Thoracic aorta (tissue), 2 donors: ENCODE results near the gene ALDH3A1. TPM values are rescaled to one million over a fixed set of nuclear protein-coding genes. Genes with fewer than 3 reads are reported as not detected.
A peak's percentile ranks its signal among the peaks of the same experiment; 100 is the strongest.

Source experiments
- ATAC-seq: fragments of 150-250 bp; one replicate; pipeline ENCODE4 v1.8.0; 2017; ENCODE audit warnings: low read depth; ENCODE audit not compliant: insufficient number of reproducible peaks, low FRiP score
- DNase-seq: peaks from one replicate; pipeline ENCODE4 v3.0.0-alpha.2; 2020; ENCODE audit warnings: low spot score
- H3K27ac ChIP-seq, 2 donors: fragments of 200-600 bp; sonication (generic); 1 replicate in 1 of 2; 2 replicates in 1 of 2; pipeline ENCODE4 v1.5.1; 2016; ENCODE audit warnings: mild to moderate bottlenecking in 2 of 2, moderate library complexity in 2 of 2
- H3K27me3 ChIP-seq: fragments of 200-600 bp; sonication (generic); replicated peaks from 2 replicates; pipeline ENCODE4 v1.6.0; 2016; ENCODE audit warnings: mild to moderate bottlenecking; ENCODE audit not compliant: insufficient read depth
- H3K36me3 ChIP-seq: fragments of 200-600 bp; sonication (generic); one replicate; pipeline ENCODE4 v1.5.1; 2016
- H3K4me1 ChIP-seq, 2 donors: fragments of 200-600 bp; sonication (generic); 1 replicate in 1 of 2; 2 replicates in 1 of 2; pipeline versions ENCODE4 v1.5.1 to v1.6.0; 2016; ENCODE audit warnings: low read depth in 2 of 2, mild to moderate bottlenecking in 1 of 2; ENCODE audit not compliant: control insufficient read depth in 1 of 2
- H3K4me3 ChIP-seq: fragments of 200-600 bp; sonication (generic); 2 replicates; pipeline ENCODE4 v1.5.1; 2016; ENCODE audit warnings: mild to moderate bottlenecking
- H3K9me3 ChIP-seq: fragments of 200-600 bp; sonication (generic); 2 replicates; pipeline ENCODE4 v1.5.1; 2016
- CTCF ChIP-seq: fragments of 200-600 bp; sonication (generic); IDR thresholded peaks from one replicate; pipeline ENCODE4 v1.5.1; 2019; ENCODE audit warnings: antibody characterized with exemption
- total RNA-seq, 2 donors: library from RNA; depleted of rRNA; stranded (reverse); fragments of >200 nt; gene quantifications; one replicate each; pipeline versions ENCODE4 v1.1.0 to v1.2.3, GENCODE V29; 2016

The ALDH3A1 gene
- total RNA-seq, 2 donors from 2014 or later = 3.2 to 21.2 TPM

GRCh38 chr17:19756546-19756945 lies 8.4 kb upstream of the ALDH3A1 start:
- H3K27me3 ChIP-seq = no peaks in the 10 kb centered on the region
- ATAC-seq = no peak

GRCh38 chr17:19755821-19756510 lies 7.9 kb upstream of the ALDH3A1 start:
- Histone ChIP-seq H3K4me3 (no peak overlapping the region), H3K27ac (no peak overlapping the region), H3K9me3 (no peaks in the 10 kb centered on the region), H3K36me3 (no peaks in the 10 kb centered on the region), H3K27me3 (no peaks in the 10 kb centered on the region), H3K4me1 (peaks cover 15 to 29% of the 10 kb centered on the region in 2 donors)
- DNase-seq (no peak), ATAC-seq (no peak)
- no peak for TF ChIP-seq CTCF

More at GRCh38 chr17:19756546-19756945, 8.4 kb upstream of the ALDH3A1 start:
- Histone ChIP-seq H3K9me3 (no peaks in the 10 kb centered on the region), H3K36me3 (no peaks in the 10 kb centered on the region), H3K4me1 (peaks cover 15 to 29% of the 10 kb centered on the region in 2 donors), H3K4me3 (no peak overlapping the region), H3K27ac (no peak overlapping the region)
- no peak for DNase-seq
- no peak for TF ChIP-seq CTCF

- TF ChIP-seq CTCF = no peak
- ATAC-seq (no peak), DNase-seq (no peak)
- Histone ChIP-seq H3K4me1 (peaks cover 15 to 29% of the 10 kb centered on the region in 2 donors), H3K4me3 (no peak overlapping the region), H3K9me3 (no peaks in the 10 kb centered on the region), H3K36me3 (no peaks in the 10 kb centered on the region), H3K27me3 (no peaks in the 10 kb centered on the region), H3K27ac (peak overlapping the region in 1 of 2 donors; percentile 99)
Observed at GRCh38 chr17:19755392-19755791, 7.3 kb upstream of the ALDH3A1 start.

DNA sequence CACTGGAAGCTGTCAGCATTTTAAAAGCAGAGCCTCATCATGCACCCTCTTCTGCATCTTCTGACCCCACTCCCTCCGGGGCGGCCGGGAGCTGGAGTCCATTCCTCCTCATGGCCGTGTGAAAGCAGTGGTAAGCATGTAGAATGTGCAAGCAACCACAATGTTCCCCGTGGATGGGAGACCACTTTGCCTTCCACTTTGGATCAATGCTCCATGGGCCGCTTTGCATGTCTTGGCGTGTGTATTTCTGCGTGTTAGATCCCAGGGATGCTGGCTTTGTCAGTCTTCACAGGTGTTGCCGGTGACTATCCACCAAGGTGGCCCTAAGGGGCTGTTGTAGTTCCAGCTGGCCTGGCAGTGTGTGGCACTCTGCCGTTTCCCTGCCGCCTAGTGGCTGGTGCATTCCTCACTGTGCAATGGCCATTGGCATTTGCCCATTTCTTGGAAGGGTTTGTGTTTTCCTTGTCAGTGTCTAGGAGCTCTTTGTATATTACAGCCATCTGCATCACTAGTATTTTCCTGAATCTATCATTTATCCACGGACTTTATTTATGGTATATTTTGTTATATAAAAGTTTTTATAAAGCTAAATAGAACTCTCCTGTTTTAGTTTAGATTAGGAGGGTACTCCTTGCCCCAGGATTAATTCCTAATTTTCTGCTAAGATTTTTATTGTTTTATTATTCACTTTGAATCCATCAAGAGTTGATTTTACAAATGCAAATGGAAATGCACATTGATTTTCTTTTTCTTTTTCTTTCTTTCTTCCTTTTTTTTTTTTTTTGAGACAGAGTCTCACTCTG lies 5.8 kb upstream of the ALDH3A1 start:
- DNase-seq = no peak
- no peak for ATAC-seq

More for the DNA sequence above, 5.8 kb upstream of the ALDH3A1 start:
- no peaks in the 10 kb centered on the region for H3K36me3 ChIP-seq
- H3K4me1 ChIP-seq = peaks cover 15 to 31% of the 10 kb centered on the region in 2 donors
- peak overlapping the region; percentile 97 to 99 for H3K27ac ChIP-seq
- H3K4me3 ChIP-seq = no peak overlapping the region
- peak; percentile 63 for TF ChIP-seq CTCF
- no peaks in the 10 kb centered on the region for H3K9me3 ChIP-seq
- H3K27me3 ChIP-seq = no peaks in the 10 kb centered on the region
